ENCODE results near the gene ABCC5.

ABCC5 gene

GRCh38 chr3:183922421-183922820 lies 95.3 kb downstream of the ABCC5 start:
- no peak for DNase-seq (ENCODE audit: low spot score)

GRCh38 chr3:183921096-183921495 lies 96.6 kb downstream of the ABCC5 start:
- no peak for DNase-seq (ENCODE audit: low spot score)

GRCh38 chr3:183920416-183920815 lies 97.3 kb downstream of the ABCC5 start:
- DNase-seq (ENCODE audit: low spot score), result no peak

- no peak for DNase-seq (ENCODE audit: low spot score)
These were observed 99.5 kb downstream of the ABCC5 start for GRCh38 chr3:183918178-183918577.

GRCh38 chr3:183917776-183918175 lies 99.9 kb downstream of the ABCC5 start:
- DNase-seq (ENCODE audit: low spot score), result no peak

GRCh38 chr3:183914856-183915255 lies 102.8 kb downstream of the ABCC5 start:
- no peak for DNase-seq (ENCODE audit: low spot score)

GRCh38 chr3:183913580-183913920 lies 104.1 kb downstream of the ABCC5 start:
- DNase-seq (ENCODE audit: low spot score), result no peak

- DNase-seq (ENCODE audit: low spot score), result no peak
These were observed 104.6 kb downstream of the ABCC5 start for GRCh38 chr3:183912895-183913579.

GRCh38 chr3:183911763-183912506 lies 105.7 kb downstream of the ABCC5 start:
- DNase-seq (ENCODE audit: low spot score), result no peak

GRCh38 chr3:183911087-183911486 lies 106.6 kb downstream of the ABCC5 start:
- DNase-seq (ENCODE audit: low spot score), result no peak

GRCh38 chr3:183909030-183909600 lies 108.6 kb downstream of the ABCC5 start:
- no peak for DNase-seq (ENCODE audit: low spot score)

- no peak for DNase-seq (ENCODE audit: low spot score)
These were observed 109.8 kb downstream of the ABCC5 start for GRCh38 chr3:183907911-183908331.

- DNase-seq (ENCODE audit: low spot score), result no peak
These were observed 110.5 kb downstream of the ABCC5 start for GRCh38 chr3:183907176-183907575.

GRCh38 chr3:183906234-183906921 lies 111.3 kb downstream of the ABCC5 start:
- no peak for DNase-seq (ENCODE audit: low spot score)

GRCh38 chr3:183904833-183905780 lies 112.6 kb downstream of the ABCC5 start:
- DNase-seq (ENCODE audit: low spot score), result no peak

GRCh38 chr3:183898028-183898431 lies 119.7 kb downstream of the ABCC5 start:
- DNase-seq (ENCODE audit: low spot score), result no peak

GRCh38 chr3:183897606-183898005 lies 120.1 kb downstream of the ABCC5 start:
- DNase-seq (ENCODE audit: low spot score), result no peak

GRCh38 chr3:183896610-183897009 lies 121.1 kb downstream of the ABCC5 start:
- no peak for DNase-seq (ENCODE audit: low spot score)

- DNase-seq (ENCODE audit: low spot score), result no peak
These were observed 121.5 kb downstream of the ABCC5 start for GRCh38 chr3:183896184-183896583.

GRCh38 chr3:183895774-183896173 lies 121.9 kb downstream of the ABCC5 start:
- no peak for DNase-seq (ENCODE audit: low spot score)

- DNase-seq (ENCODE audit: low spot score), result peak; percentile 44
These were observed 122.4 kb downstream of the ABCC5 start for GRCh38 chr3:183895296-183895695.

Data from putamen (tissue), 1 donor.